Ovary (tissue), 3 donors: ENCODE data around the gene PTPN20.

ENCODE experiments used
- CTCF ChIP-seq, 3 donors: fragments of 450-650 bp in 2 of 3; fragments of 200-600 bp in 1 of 3; IDR thresholded peaks; one replicate each; pipeline versions ENCODE4 v1.5.1 to v1.8.0; 2016 to 2022; ENCODE audit warnings: antibody characterized with exemption in 3 of 3, mild to moderate bottlenecking in 1 of 3
- EP300 ChIP-seq: sonication (generic); formaldehyde crosslinking; IDR thresholded peaks from one replicate; pipeline ENCODE4 v1.6.1; 2017; ENCODE audit warnings: antibody characterized with exemption
- POLR2A ChIP-seq: fragments of 450-650 bp; IDR thresholded peaks from one replicate; pipeline ENCODE4 v1.6.1; 2017; ENCODE audit warnings: antibody characterized with exemption, mild to moderate bottlenecking, moderate library complexity
- donor health status: DM: no; HTN: no; CAD: no.

DNA sequence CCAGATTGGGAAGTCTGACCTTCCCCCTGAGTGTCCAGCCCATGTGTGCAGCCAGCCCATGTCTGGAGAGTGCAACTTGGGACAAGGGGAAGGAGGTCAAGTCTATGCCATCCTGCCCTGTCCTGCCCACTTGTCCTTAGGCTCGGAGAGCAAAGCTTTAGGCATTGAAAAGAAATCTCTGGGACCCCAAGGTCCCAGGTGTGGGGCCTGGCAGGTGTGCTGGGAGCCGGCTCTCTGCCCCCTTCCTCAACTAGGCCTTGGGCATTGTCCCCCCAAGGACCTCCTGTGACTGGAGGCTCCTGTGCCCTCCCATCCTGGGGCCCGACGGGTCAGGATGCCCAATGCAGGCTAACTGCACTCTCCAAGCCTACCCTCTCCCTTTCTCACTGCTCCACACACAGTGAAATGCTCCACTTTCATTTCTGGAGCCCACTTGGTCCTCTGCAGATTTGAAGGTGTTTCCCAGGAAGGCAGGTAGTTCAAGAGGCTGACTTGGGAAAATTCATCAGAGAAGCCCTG, 124.7 kb downstream of the PTPN20 start:
- TF ChIP-seq CTCF (IDR thresholded peaks at IDR 0.05) = no peak
- TF ChIP-seq EP300 = no peak
- no peak for TF ChIP-seq POLR2A
